Large intestine (tissue), 3 donors: ENCODE data around the gene COA1. TPM values are rescaled to one million over a fixed set of nuclear protein-coding genes. Genes with fewer than 3 reads are reported as not detected.

Source experiments
- DNase-seq, 2 donors: peaks; one replicate each; pipeline versions ENCODE4 v3.0.0 to v3.0.0-alpha.2; 2013
- H3K27ac ChIP-seq: one replicate; pipeline ENCODE4 v1.5.1; 2013; ENCODE audit warnings: low read length
- H3K27me3 ChIP-seq: 2 replicates; pipeline ENCODE4 v1.6.1; 2013; ENCODE audit warnings: low read length; ENCODE audit not compliant: control insufficient read depth, insufficient read depth
- H3K36me3 ChIP-seq: 2 replicates; pipeline ENCODE4 v1.6.1; 2013; ENCODE audit warnings: low read length; ENCODE audit not compliant: control insufficient read depth, insufficient read depth
- H3K4me1 ChIP-seq: one replicate; pipeline ENCODE4 v1.6.1; 2013; ENCODE audit warnings: low read length; ENCODE audit not compliant: control insufficient read depth, insufficient read depth
- H3K4me3 ChIP-seq: one replicate; pipeline ENCODE4 v1.5.1; 2013; ENCODE audit warnings: low read length
- H3K9me3 ChIP-seq: one replicate; pipeline ENCODE4 v1.6.1; 2013; ENCODE audit warnings: mild to moderate bottlenecking, low read depth, low read length, moderate library complexity; ENCODE audit not compliant: control insufficient read depth
- WGBS: methylation state at CpG from one replicate; pipeline ENCODE4 v1.1.5; 2013; ENCODE audit warnings: low lambda C conversion rate; ENCODE audit not compliant: insufficient coverage; 5-methylcytosine and 5-hydroxymethylcytosine counted together
- polyA plus RNA-seq: library from polyadenylated mRNA; unstranded; fragments of 120-200 nt; gene quantifications from one replicate; pipeline ENCODE4 v1.2.1, GENCODE V29; 2013

COA1 gene
- polyA plus RNA-seq, 1 donor = 47.5 TPM

- H3K27me3 ChIP-seq = no peaks in the 10 kb centered on the region
- 100% methylated on average over 2 of the region's 4 CpGs for WGBS
- H3K27ac ChIP-seq = no peak overlapping the region
- no peak overlapping the region for H3K4me3 ChIP-seq
- no peaks in the 10 kb centered on the region for H3K36me3 ChIP-seq
- H3K9me3 ChIP-seq = no peaks in the 10 kb centered on the region
- H3K4me1 ChIP-seq = no peaks in the 10 kb centered on the region
- DNase-seq = no peak
These were observed 57.8 kb downstream of the COA1 start for GRCh38 chr7:43671521-43671920.

- Histone ChIP-seq H3K36me3 (no peaks in the 10 kb centered on the region), H3K27ac (no peak overlapping the region), H3K27me3 (no peaks in the 10 kb centered on the region), H3K4me3 (no peak overlapping the region), H3K4me1 (no peaks in the 10 kb centered on the region), H3K9me3 (no peaks in the 10 kb centered on the region)
- WGBS = no CpG with 5 or more reads among the region's 15 CpGs
- DNase-seq = no peak
These were observed 59.8 kb downstream of the COA1 start for GRCh38 chr7:43669286-43670081.

- H3K4me1 ChIP-seq = no peaks in the 10 kb centered on the region
- H3K27ac ChIP-seq = no peak overlapping the region
- no peaks in the 10 kb centered on the region for H3K9me3 ChIP-seq
- WGBS = no CpG with 5 or more reads among the region's 1 CpG
- DNase-seq = no peak
- no peak overlapping the region for H3K4me3 ChIP-seq
- H3K27me3 ChIP-seq = no peaks in the 10 kb centered on the region
- no peaks in the 10 kb centered on the region for H3K36me3 ChIP-seq
These were observed 61.3 kb downstream of the COA1 start for GRCh38 chr7:43668035-43668434.

- Histone ChIP-seq H3K36me3 (no peaks in the 10 kb centered on the region), H3K9me3 (no peaks in the 10 kb centered on the region), H3K4me3 (no peak overlapping the region), H3K4me1 (no peaks in the 10 kb centered on the region), H3K27me3 (no peaks in the 10 kb centered on the region), H3K27ac (no peak overlapping the region)
- DNase-seq = no peak
These were observed 62.4 kb downstream of the COA1 start for GRCh38 chr7:43666938-43667337.

GRCh38 chr7:43664681-43665080 is 64.6 kb downstream of the COA1 start:
- no peaks in the 10 kb centered on the region for H3K27me3 ChIP-seq
- H3K27ac ChIP-seq = no peak overlapping the region
- WGBS = 78% methylated on average over 1 of the region's 1 CpG
- H3K36me3 ChIP-seq = no peaks in the 10 kb centered on the region
- no peaks in the 10 kb centered on the region for H3K9me3 ChIP-seq
- DNase-seq = no peak
- no peak overlapping the region for H3K4me3 ChIP-seq
- H3K4me1 ChIP-seq = no peaks in the 10 kb centered on the region

GRCh38 chr7:43660141-43660540 is 69.2 kb downstream of the COA1 start:
- Histone ChIP-seq H3K4me3 (no peak overlapping the region), H3K36me3 (peaks cover 4% of the 10 kb centered on the region), H3K27me3 (no peaks in the 10 kb centered on the region), H3K9me3 (no peaks in the 10 kb centered on the region), H3K4me1 (no peaks in the 10 kb centered on the region), H3K27ac (no peak overlapping the region)
- DNase-seq = no peak
- WGBS = no CpG with 5 or more reads among the region's 2 CpGs

- Histone ChIP-seq H3K27ac (no peak overlapping the region), H3K4me3 (no peak overlapping the region), H3K9me3 (no peaks in the 10 kb centered on the region), H3K27me3 (no peaks in the 10 kb centered on the region), H3K4me1 (no peaks in the 10 kb centered on the region), H3K36me3 (peaks cover 4% of the 10 kb centered on the region)
- no peak for DNase-seq
These were observed 69.8 kb downstream of the COA1 start for GRCh38 chr7:43659549-43659896.

GRCh38 chr7:43658718-43659548 is 70.4 kb downstream of the COA1 start:
- no peak for DNase-seq
- Histone ChIP-seq H3K27me3 (no peaks in the 10 kb centered on the region), H3K27ac (no peak overlapping the region), H3K9me3 (no peaks in the 10 kb centered on the region), H3K36me3 (peaks cover 4% of the 10 kb centered on the region), H3K4me3 (no peak overlapping the region), H3K4me1 (no peaks in the 10 kb centered on the region)
- WGBS = 100% methylated on average over 2 of the region's 7 CpGs

GRCh38 chr7:43656997-43657396 is 72.3 kb downstream of the COA1 start:
- Histone ChIP-seq H3K4me1 (no peaks in the 10 kb centered on the region), H3K36me3 (peaks cover 4% of the 10 kb centered on the region), H3K4me3 (no peak overlapping the region), H3K9me3 (no peaks in the 10 kb centered on the region), H3K27me3 (no peaks in the 10 kb centered on the region), H3K27ac (no peak overlapping the region)
- WGBS = no CpG with 5 or more reads among the region's 2 CpGs
- no peak for DNase-seq

GRCh38 chr7:43655584-43655983 is 73.7 kb downstream of the COA1 start:
- no CpG with 5 or more reads among the region's 3 CpGs for WGBS
- H3K36me3 ChIP-seq = peaks cover 6% of the 10 kb centered on the region
- no peak for DNase-seq
- no peaks in the 10 kb centered on the region for H3K4me1 ChIP-seq
- no peak overlapping the region for H3K27ac ChIP-seq
- H3K4me3 ChIP-seq = no peak overlapping the region
- H3K27me3 ChIP-seq = no peaks in the 10 kb centered on the region
- no peaks in the 10 kb centered on the region for H3K9me3 ChIP-seq
